Endodermal cell (in vitro differentiated cells): ENCODE data around the gene WDR47. TPM values are rescaled to one million over a fixed set of nuclear protein-coding genes. Genes with fewer than 3 reads are reported as not detected.

Source experiments
- DNase-seq: peaks from one replicate; pipeline ENCODE4 v3.0.0-alpha.2; 2017
- H3K27ac ChIP-seq: 2 replicates; pipeline ENCODE4 v1.5.1; 2013; ENCODE audit warnings: mild to moderate bottlenecking, low read depth, low read length, moderate library complexity
- H3K27me3 ChIP-seq: 2 replicates; pipeline ENCODE4 v1.6.1; 2013; ENCODE audit warnings: mild to moderate bottlenecking, low read length, moderate library complexity; ENCODE audit not compliant: insufficient read depth, control insufficient read depth, poor library complexity, severe bottlenecking
- H3K36me3 ChIP-seq: 2 replicates; pipeline ENCODE4 v1.7.0; 2013; ENCODE audit warnings: mild to moderate bottlenecking, low read length, moderate library complexity; ENCODE audit not compliant: control insufficient read depth, insufficient read depth
- H3K4me1 ChIP-seq: one replicate; pipeline ENCODE4 v1.7.0; 2013; ENCODE audit warnings: low read length; ENCODE audit not compliant: control insufficient read depth, insufficient read depth
- H3K4me3 ChIP-seq: 2 replicates; pipeline ENCODE4 v1.5.1; 2013; ENCODE audit warnings: mild to moderate bottlenecking, low read length, moderate library complexity
- H3K9ac ChIP-seq: 2 replicates; pipeline ENCODE4 v1.6.1; 2013; ENCODE audit warnings: mild to moderate bottlenecking, low read length, moderate library complexity; ENCODE audit not compliant: poor library complexity, severe bottlenecking; ENCODE audit errors: extremely low read depth
- H3K9me3 ChIP-seq: 2 replicates; pipeline ENCODE4 v1.6.1; 2013; ENCODE audit warnings: mild to moderate bottlenecking, low read length, moderate library complexity; ENCODE audit not compliant: control insufficient read depth
- H3K27ac Mint-ChIP-seq: 2 replicates; pipeline ENCODE4 v1.8.0; 2020; ENCODE audit warnings: mixed read lengths
- H3K27me3 Mint-ChIP-seq: 2 replicates; pipeline ENCODE4 v1.8.0; 2021; ENCODE audit warnings: mild to moderate bottlenecking, mixed read lengths; ENCODE audit not compliant: insufficient read depth
- H3K36me3 Mint-ChIP-seq: 2 replicates; pipeline ENCODE4 v1.8.0; 2020; ENCODE audit warnings: low read depth, mixed read lengths
- H3K4me1 Mint-ChIP-seq: 2 replicates; pipeline ENCODE4 v1.8.0; 2020; ENCODE audit warnings: mixed read lengths
- H3K4me3 Mint-ChIP-seq: 2 replicates; pipeline ENCODE4 v1.8.0; 2020; ENCODE audit warnings: mild to moderate bottlenecking, moderate library complexity, mixed read lengths
- H3K9me3 Mint-ChIP-seq: 2 replicates; pipeline ENCODE4 v1.8.0; 2020; ENCODE audit warnings: mild to moderate bottlenecking, mixed read lengths
- WGBS, 2 experiments: methylation state at CpG; one replicate each; pipeline versions ENCODE4 v1.1.5 to v1.1.7; 2013; ENCODE audit warnings: missing lambda C conversion rate in 2 of 2, mixed read lengths in 1 of 2; ENCODE audit not compliant: insufficient coverage in 1 of 2, insufficient read length in 1 of 2; 5-methylcytosine and 5-hydroxymethylcytosine counted together
- total RNA-seq, 2 donors: library from RNA; stranded (reverse); fragmentation: NEBNext Ultra II Directional in 1 of 2; extraction: Animal tissue kit (Norgen Biotek cat#: 25700) in 1 of 2; gene quantifications; 2 replicates in 1 of 2; 3 replicates in 1 of 2; pipeline ENCODE4 v1.2.1, GENCODE V29; 2021
- TF ChIP-seq, protein P1 (sequence below): fragments of 200-600 bp; sonication (generic); conservative IDR thresholded peaks from 2 replicates; pipeline ENCODE4 v1.5.0; 2021; ENCODE audit warnings: antibody characterized with exemption, mild to moderate bottlenecking

The WDR47 gene
- total RNA-seq, 2 donors from 2014 or later: 7.5 to 9.2 TPM

DNA sequence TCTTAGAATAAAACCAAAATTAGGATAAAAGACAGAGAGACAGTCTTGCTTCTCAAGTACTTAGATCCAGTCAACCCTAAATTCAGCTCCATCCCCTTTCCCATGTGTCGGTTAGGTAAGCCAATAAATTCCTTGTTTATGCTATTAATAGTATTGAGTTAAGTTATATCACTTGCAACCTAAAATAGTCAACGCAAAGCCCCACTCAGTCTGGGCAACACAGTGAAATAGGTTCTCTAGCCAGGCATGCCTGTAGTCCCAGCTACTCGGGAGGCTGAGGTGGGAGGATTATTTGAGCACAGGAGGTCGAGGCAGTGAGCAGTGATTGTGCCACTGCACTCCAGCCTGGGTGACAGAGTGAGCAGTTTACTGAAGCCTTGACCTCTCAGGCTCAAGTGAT is 19.3 kb upstream of the WDR47 start:
- H3K4me3 Mint-ChIP-seq: no peak overlapping the region
- peaks cover under 1% of the 10 kb centered on the region for H3K4me1 Mint-ChIP-seq
- H3K4me1 ChIP-seq: no peaks in the 10 kb centered on the region
- H3K36me3 ChIP-seq: peaks cover 32% of the 10 kb centered on the region
- no peak overlapping the region for H3K27ac Mint-ChIP-seq
- H3K9me3 ChIP-seq: no peaks in the 10 kb centered on the region
- no peaks in the 10 kb centered on the region for H3K9me3 Mint-ChIP-seq
- H3K9ac ChIP-seq: no peak overlapping the region
- no peaks in the 10 kb centered on the region for H3K27me3 ChIP-seq
- WGBS, 2 experiments: 77 to 87% methylated on average over 3 to 4 of the region's 4 CpGs
- H3K4me3 ChIP-seq: no peak overlapping the region
- H3K27ac ChIP-seq: no peak overlapping the region
- no peaks in the 10 kb centered on the region for H3K27me3 Mint-ChIP-seq
- H3K36me3 Mint-ChIP-seq: peaks cover 23% of the 10 kb centered on the region
- TF ChIP-seq, protein P1, sequence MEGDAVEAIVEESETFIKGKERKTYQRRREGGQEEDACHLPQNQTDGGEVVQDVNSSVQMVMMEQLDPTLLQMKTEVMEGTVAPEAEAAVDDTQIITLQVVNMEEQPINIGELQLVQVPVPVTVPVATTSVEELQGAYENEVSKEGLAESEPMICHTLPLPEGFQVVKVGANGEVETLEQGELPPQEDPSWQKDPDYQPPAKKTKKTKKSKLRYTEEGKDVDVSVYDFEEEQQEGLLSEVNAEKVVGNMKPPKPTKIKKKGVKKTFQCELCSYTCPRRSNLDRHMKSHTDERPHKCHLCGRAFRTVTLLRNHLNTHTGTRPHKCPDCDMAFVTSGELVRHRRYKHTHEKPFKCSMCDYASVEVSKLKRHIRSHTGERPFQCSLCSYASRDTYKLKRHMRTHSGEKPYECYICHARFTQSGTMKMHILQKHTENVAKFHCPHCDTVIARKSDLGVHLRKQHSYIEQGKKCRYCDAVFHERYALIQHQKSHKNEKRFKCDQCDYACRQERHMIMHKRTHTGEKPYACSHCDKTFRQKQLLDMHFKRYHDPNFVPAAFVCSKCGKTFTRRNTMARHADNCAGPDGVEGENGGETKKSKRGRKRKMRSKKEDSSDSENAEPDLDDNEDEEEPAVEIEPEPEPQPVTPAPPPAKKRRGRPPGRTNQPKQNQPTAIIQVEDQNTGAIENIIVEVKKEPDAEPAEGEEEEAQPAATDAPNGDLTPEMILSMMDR: no peak
- no peak for DNase-seq

DNA sequence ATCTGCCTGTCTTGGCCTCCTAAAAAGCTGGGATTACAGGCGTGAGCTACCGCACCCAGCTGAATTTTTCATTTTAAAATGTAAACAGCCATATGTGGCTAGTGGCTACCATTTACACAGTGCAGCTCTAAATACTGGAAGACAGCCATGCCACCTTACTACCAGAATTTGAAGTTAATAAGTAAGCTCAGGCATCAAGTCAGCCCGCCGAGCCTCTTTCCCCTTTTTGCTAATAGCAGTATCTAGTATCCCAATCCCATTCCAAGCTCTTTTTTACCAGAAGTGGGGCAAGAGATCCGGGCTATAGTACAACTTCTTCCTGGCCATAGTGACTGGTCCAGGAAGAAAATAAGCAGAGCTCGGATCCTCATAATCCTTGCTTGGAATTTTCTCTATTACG is 18.8 kb upstream of the WDR47 start:
- Histone ChIP-seq H3K4me3 (no peak overlapping the region), H3K9me3 (no peaks in the 10 kb centered on the region), H3K27ac (no peak overlapping the region), H3K4me1 (no peaks in the 10 kb centered on the region), H3K27me3 (no peaks in the 10 kb centered on the region), H3K9ac (no peak overlapping the region), H3K36me3 (peaks cover 27% of the 10 kb centered on the region)
- DNase-seq: no peak
- H3K4me3 Mint-ChIP-seq: no peak overlapping the region
- no peak overlapping the region for H3K27ac Mint-ChIP-seq
- no peaks in the 10 kb centered on the region for H3K4me1 Mint-ChIP-seq
- WGBS, 2 experiments: 93 to 95% methylated on average over 5 to 7 of the region's 7 CpGs
- TF ChIP-seq, protein P1: no peak
- no peaks in the 10 kb centered on the region for H3K9me3 Mint-ChIP-seq
- H3K36me3 Mint-ChIP-seq: peaks cover 19% of the 10 kb centered on the region
- H3K27me3 Mint-ChIP-seq: no peaks in the 10 kb centered on the region

DNA sequence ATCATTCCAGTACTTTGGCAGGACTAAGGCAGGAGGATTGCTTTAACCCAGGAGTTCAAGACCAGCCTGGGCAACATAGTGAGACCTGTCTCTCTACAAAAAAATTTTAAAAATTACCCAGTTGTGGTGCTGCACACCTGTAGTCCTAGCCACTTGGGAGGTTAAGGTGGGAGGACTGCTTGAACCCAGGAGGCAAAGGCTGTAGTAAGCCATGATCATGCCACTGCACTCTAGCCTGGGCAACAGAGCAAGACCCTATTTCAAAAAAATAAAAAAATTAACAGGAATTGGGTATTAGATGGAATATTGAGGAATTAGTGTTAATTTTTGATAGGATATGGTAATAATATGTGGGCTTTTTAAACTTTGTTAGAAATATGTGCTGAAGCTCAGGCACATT is 17.1 kb upstream of the WDR47 start:
- no peak for DNase-seq
- Histone ChIP-seq H3K27me3 (no peaks in the 10 kb centered on the region), H3K9me3 (no peaks in the 10 kb centered on the region), H3K27ac (no peak overlapping the region), H3K9ac (no peak overlapping the region), H3K4me1 (no peaks in the 10 kb centered on the region), H3K4me3 (no peak overlapping the region), H3K36me3 (peaks cover 15% of the 10 kb centered on the region)
- Mint-ChIP-seq H3K4me3 (no peak overlapping the region), H3K4me1 (no peaks in the 10 kb centered on the region), H3K9me3 (no peaks in the 10 kb centered on the region), H3K36me3 (peaks cover 8% of the 10 kb centered on the region), H3K27me3 (no peaks in the 10 kb centered on the region), H3K27ac (no peak overlapping the region)
- TF ChIP-seq, protein P1: no peak
